HG03521 (cell line): Measurements from ENCODE around the gene ADGRG3.

ENCODE experiments used
- ATAC-seq: cut with Tn5 transposase; IDR thresholded peaks from one replicate; pipeline ENCODE4 v1.9.1; 2021; ENCODE audit warnings: mild to moderate bottlenecking, moderate library complexity; ENCODE audit not compliant: unreplicated experiment

Gene ADGRG3

GRCh38 chr16:57630931-57631845, 36.9 kb upstream of the ADGRG3 start:
- no peak for ATAC-seq

GRCh38 chr16:57632568-57632967, 35.5 kb upstream of the ADGRG3 start:
- no peak for ATAC-seq

GRCh38 chr16:57633383-57634064, 34.6 kb upstream of the ADGRG3 start:
- ATAC-seq = no peak

- ATAC-seq = no peak
These were observed 33.9 kb upstream of the ADGRG3 start for GRCh38 chr16:57634171-57634570.

GRCh38 chr16:57635266-57636097, 32.6 kb upstream of the ADGRG3 start:
- no peak for ATAC-seq

- no peak for ATAC-seq
These were observed 31.9 kb upstream of the ADGRG3 start for GRCh38 chr16:57636184-57636583.

GRCh38 chr16:57637020-57637419, 31.1 kb upstream of the ADGRG3 start:
- ATAC-seq = no peak

- ATAC-seq = no peak
These were observed 30.7 kb upstream of the ADGRG3 start for GRCh38 chr16:57637424-57637823.

- ATAC-seq = no peak
These were observed 30.1 kb upstream of the ADGRG3 start for GRCh38 chr16:57637965-57638364.

- ATAC-seq = no peak
These were observed 29.7 kb upstream of the ADGRG3 start for GRCh38 chr16:57638381-57638780.

- ATAC-seq = no peak
These were observed 28.8 kb upstream of the ADGRG3 start for GRCh38 chr16:57639172-57639887.

- ATAC-seq = no peak
These were observed 27.9 kb upstream of the ADGRG3 start for GRCh38 chr16:57640185-57640584.

- no peak for ATAC-seq
These were observed 27.5 kb upstream of the ADGRG3 start for GRCh38 chr16:57640612-57641011.

- ATAC-seq = no peak
These were observed 25.7 kb upstream of the ADGRG3 start for GRCh38 chr16:57642160-57643135.

- ATAC-seq = no peak
These were observed 24.8 kb upstream of the ADGRG3 start for GRCh38 chr16:57643147-57643874.

GRCh38 chr16:57643910-57644309, 24.2 kb upstream of the ADGRG3 start:
- ATAC-seq = no peak

GRCh38 chr16:57644383-57645014, 23.6 kb upstream of the ADGRG3 start:
- ATAC-seq = no peak

- ATAC-seq = no peak
These were observed 22.9 kb upstream of the ADGRG3 start for GRCh38 chr16:57645169-57645568.
